ENCODE measurements around the gene MYL12B. TPM values are rescaled to one million over a fixed set of nuclear protein-coding genes. Genes with fewer than 3 reads are reported as not detected.

MYL12B gene
- total and polyA plus RNA-seq, 2 of the 8 experiments (the other 6 are each of a cell fraction or from before 2014, with no cell fraction given): 174 to 188 TPM

DNA sequence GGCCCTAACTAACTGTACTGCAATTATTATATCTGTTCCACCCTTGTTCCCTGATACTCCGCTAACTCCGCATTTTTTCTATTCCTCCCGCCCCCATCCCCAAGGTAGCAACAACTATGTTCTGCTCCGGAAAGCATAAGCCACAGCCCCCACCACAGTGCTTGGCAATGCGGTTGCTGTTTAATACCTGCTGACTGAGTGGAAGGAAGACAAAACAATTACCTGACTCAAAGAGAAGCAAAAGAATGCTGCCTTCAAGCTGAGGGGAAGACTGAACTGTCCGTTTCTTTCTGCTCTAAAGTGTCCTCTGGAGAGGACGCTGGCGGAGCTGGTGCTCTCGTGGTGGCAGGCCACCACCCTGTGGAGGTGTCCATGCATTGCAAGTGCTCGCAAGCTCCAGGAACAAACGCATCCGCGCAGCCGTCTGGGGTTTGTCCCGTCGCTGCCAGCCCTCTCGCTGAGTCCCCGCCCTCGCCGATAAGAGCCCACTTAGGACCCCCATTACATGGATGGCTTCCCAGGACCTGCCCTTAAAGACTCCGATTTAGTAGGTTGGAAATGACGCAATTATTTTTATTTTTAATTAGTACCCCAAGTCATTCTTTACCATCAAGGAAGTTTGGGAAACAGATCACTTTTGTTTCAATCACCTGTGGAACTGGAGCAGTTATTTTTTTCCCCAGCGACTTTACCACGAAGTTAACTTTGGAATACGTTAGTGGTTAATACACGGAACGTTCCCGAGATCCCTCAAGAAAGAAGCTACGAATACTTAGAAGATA is 15.9 kb upstream of the MYL12B start (continued):
- TF ChIP-seq JUN (IDR thresholded peaks at IDR 0.05; ENCODE audit: low read depth, low read length) (no peak), TAF7 (optimal IDR thresholded peaks at IDR 0.05; ENCODE audit: borderline replicate concordance, low read depth, low read length) (no peak), RAD21 (IDR thresholded peaks at IDR 0.05 in 1 of 2, conservative IDR thresholded peaks at IDR 0.05 in 1 of 2; ENCODE audit: low read depth in 2 of 2, low read length in 2 of 2) (peak; percentile 99 to 100), SIX5 (IDR thresholded peaks at IDR 0.05; ENCODE audit: low read depth, low read length) (no peak), MAFK (IDR thresholded peaks at IDR 0.05; ENCODE audit: low read depth, low read length) (no peak), CTBP2 (IDR thresholded peaks at IDR 0.05; ENCODE audit: borderline replicate concordance, insufficient read depth, insufficient read length, low read length) (no peak), FOSL1 (IDR thresholded peaks at IDR 0.05; ENCODE audit: insufficient read depth, low read depth, low read length) (no peak), POLR2A (IDR thresholded peaks at IDR 0.05; ENCODE audit: control extremely low read depth in 1 of 2, low read depth in 2 of 2, low read length in 2 of 2) (peak in 1 of 2 experiments; percentile 49; a peak in 1 of 3 replicates)
- TF ChIP-seq, protein P1, sequence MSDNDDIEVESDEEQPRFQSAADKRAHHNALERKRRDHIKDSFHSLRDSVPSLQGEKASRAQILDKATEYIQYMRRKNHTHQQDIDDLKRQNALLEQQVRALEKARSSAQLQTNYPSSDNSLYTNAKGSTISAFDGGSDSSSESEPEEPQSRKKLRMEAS (IDR thresholded peaks at IDR 0.05): peak; percentile 72

Measured in H1 (cell line).